Left ventricle myocardium inferior (tissue), 1 donor: ENCODE results near the gene RIC8A. TPM values are rescaled to one million over a fixed set of nuclear protein-coding genes. Genes with fewer than 3 reads are reported as not detected.
A peak's percentile ranks its signal among the peaks of the same experiment; 100 is the strongest.

Source experiments
- DNase-seq: peaks from one replicate; pipeline ENCODE4 v3.0.0-alpha.2; 2020
- H3K27ac ChIP-seq: fragments of 200-600 bp; replicated peaks from 2 replicates; pipeline ENCODE4 v1.8.0; 2021
- H3K27me3 ChIP-seq: fragments of 200-600 bp; 2 replicates; pipeline ENCODE4 v1.8.0; 2021; ENCODE audit warnings: low read depth
- H3K36me3 ChIP-seq: fragments of 200-600 bp; 2 replicates; pipeline ENCODE4 v1.8.0; 2021
- H3K4me1 ChIP-seq: fragments of 200-600 bp; 2 replicates; pipeline ENCODE4 v1.8.0; 2021
- H3K4me3 ChIP-seq: fragments of 200-600 bp; 2 replicates; pipeline ENCODE4 v1.8.0; 2021; ENCODE audit warnings: mild to moderate bottlenecking, moderate library complexity
- H3K9me3 ChIP-seq: fragments of 200-600 bp; replicated peaks from 2 replicates; pipeline ENCODE4 v1.8.0; 2021
- intact Hi-C: fragments of 100-400 bp; cut with micrococcal nuclease; formaldehyde crosslinking; loops from one replicate; pipeline ENCODE4 v1.11.0; 2022
- total RNA-seq: library from RNA; stranded (reverse); fragmentation: NEBNext Ultra II Directional; extraction: Animal tissue kit (Norgen Biotek cat#: 25700); gene quantifications from one replicate; pipeline ENCODE4 v1.2.1, GENCODE V29; 2021
- TF ChIP-seq, protein P1 (sequence below): fragments of 200-600 bp; IDR thresholded peaks from 2 replicates; pipeline ENCODE4 v1.8.0; 2021; ENCODE audit warnings: antibody characterized with exemption, mild to moderate bottlenecking, borderline replicate concordance
- donor health status: DM: no; HTN: yes; CAD: no; lungs with severe emphysema.

The RIC8A gene
- total RNA-seq, 1 donor from 2014 or later = 46.1 TPM

DNA sequence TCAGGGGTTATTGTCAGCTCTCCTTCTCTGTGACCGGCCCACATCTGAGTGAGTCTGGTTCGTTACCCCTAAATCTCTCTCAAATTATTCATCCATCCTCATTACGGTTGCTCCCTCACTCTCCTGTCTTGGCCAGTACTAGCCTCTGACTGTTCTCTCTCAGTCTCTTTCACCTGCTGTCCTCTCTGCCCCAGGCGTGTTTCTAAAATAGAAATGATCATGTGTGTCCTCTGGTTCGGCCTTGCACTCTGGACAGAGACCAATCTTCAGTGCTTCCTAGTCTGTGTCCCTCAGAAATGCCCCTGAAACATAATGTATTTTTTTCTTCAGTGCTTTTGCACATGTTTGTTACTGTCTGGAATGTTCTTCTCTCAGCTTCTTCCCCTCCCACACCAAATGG lies 34.1 kb downstream of the RIC8A start:
- TF ChIP-seq, protein P1, sequence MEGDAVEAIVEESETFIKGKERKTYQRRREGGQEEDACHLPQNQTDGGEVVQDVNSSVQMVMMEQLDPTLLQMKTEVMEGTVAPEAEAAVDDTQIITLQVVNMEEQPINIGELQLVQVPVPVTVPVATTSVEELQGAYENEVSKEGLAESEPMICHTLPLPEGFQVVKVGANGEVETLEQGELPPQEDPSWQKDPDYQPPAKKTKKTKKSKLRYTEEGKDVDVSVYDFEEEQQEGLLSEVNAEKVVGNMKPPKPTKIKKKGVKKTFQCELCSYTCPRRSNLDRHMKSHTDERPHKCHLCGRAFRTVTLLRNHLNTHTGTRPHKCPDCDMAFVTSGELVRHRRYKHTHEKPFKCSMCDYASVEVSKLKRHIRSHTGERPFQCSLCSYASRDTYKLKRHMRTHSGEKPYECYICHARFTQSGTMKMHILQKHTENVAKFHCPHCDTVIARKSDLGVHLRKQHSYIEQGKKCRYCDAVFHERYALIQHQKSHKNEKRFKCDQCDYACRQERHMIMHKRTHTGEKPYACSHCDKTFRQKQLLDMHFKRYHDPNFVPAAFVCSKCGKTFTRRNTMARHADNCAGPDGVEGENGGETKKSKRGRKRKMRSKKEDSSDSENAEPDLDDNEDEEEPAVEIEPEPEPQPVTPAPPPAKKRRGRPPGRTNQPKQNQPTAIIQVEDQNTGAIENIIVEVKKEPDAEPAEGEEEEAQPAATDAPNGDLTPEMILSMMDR = no peak
- peak overlapping the region; percentile 86 for H3K27ac ChIP-seq

GRCh38 chr11:244376-244775 lies 36.9 kb downstream of the RIC8A start:
- Histone ChIP-seq H3K4me1 (peaks cover 21% of the 10 kb centered on the region), H3K9me3 (no peaks in the 10 kb centered on the region), H3K36me3 (peaks cover 82% of the 10 kb centered on the region), H3K27ac (no peak overlapping the region), H3K4me3 (no peak overlapping the region), H3K27me3 (no peaks in the 10 kb centered on the region)
- no peak for DNase-seq
- TF ChIP-seq, protein P1 = no peak
- intact Hi-C loops = no loop called here

More for the DNA sequence above, 34.1 kb downstream of the RIC8A start:
- no peak for DNase-seq
- Histone ChIP-seq H3K4me1 (peaks cover 47% of the 10 kb centered on the region), H3K36me3 (peaks cover 61% of the 10 kb centered on the region), H3K9me3 (no peaks in the 10 kb centered on the region), H3K4me3 (peak overlapping the region; percentile 15), H3K27me3 (no peaks in the 10 kb centered on the region)
- intact Hi-C loops = no loop called here

DNA sequence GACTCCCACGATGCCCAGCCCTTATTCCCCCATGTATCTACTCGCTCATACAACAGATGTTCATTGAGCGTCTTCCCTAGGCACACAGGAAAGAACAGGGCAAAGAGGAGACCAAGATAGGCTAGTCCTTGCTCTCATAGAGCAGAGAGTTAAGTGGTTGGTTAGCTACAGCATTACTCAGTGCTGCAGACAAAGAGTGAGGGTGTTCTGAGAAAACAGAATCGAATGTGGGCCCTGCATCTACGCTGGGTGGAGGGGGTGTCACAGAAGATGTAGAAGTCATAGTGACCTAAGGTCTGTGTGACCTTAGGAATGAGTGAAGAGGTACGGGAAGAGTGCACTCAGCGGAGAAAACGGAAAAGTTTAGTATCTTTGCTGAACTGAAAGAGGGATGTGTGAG lies 41.6 kb downstream of the RIC8A start:
- no peaks in the 10 kb centered on the region for H3K4me1 ChIP-seq
- H3K27ac ChIP-seq = no peak overlapping the region
- H3K4me3 ChIP-seq = no peak overlapping the region
- no peak for DNase-seq
- intact Hi-C loops = no loop called here
- H3K9me3 ChIP-seq = no peaks in the 10 kb centered on the region
- H3K27me3 ChIP-seq = no peaks in the 10 kb centered on the region
- H3K36me3 ChIP-seq = peaks cover 98% of the 10 kb centered on the region
- TF ChIP-seq, protein P1 = no peak

DNA sequence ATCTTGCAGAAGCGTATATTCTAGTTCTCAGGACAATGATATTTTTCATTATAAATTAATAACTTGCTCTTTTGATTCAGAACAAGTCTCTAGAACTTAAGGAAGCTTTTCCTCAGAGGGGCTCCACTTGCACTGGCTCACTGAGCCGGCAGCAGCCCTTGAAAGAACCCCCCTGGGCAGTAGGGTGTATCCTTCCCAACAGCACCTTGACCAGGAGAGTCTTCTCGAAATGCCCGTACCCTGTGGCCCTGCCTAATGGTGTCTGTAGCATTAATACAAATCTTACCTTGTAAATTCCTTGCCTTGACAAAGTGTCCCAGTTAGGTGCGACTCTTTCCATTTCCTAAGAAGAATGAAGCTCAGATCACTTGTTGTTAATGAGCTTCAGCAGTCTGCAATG lies 42.8 kb downstream of the RIC8A start:
- DNase-seq = no peak
- intact Hi-C loops = no loop called here
- no peak overlapping the region for H3K27ac ChIP-seq
- peaks cover 86% of the 10 kb centered on the region for H3K36me3 ChIP-seq
- no peaks in the 10 kb centered on the region for H3K27me3 ChIP-seq
- H3K4me1 ChIP-seq = no peaks in the 10 kb centered on the region
- H3K9me3 ChIP-seq = no peaks in the 10 kb centered on the region
- TF ChIP-seq, protein P1 = no peak
- H3K4me3 ChIP-seq = no peak overlapping the region

DNA sequence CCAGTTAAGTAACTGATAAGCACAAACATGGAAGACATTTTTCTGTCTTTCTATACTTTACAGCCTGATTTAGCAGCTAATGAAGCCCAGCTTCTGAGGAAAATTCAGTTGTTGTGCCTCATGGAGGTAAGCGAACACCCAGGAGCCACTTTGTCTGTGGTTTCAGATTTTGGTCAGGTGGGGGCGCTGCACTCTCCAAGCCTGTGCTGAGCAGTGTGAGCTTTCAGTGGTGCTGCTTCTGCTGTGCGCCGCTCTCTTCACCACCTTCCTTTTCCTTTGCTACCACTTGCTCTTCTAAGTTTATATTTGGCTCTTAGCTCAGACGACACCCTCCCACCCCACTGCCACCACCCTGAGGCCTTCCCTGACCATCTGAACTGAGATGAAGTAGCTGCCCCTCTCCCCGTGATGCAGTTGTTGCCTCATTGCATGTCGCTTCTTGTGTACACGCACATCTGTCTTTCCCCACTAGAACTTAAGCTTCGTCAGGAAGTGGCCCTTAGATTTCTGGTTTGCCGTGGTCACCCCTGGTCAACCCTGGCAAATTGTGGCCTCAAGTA lies 43.3 kb downstream of the RIC8A start:
- H3K27ac ChIP-seq = no peak overlapping the region
- TF ChIP-seq, protein P1 = peak; percentile 66
- H3K4me1 ChIP-seq = no peaks in the 10 kb centered on the region
- no peaks in the 10 kb centered on the region for H3K27me3 ChIP-seq
- no peaks in the 10 kb centered on the region for H3K9me3 ChIP-seq
- H3K36me3 ChIP-seq = peaks cover 83% of the 10 kb centered on the region
- peak; percentile 57 for DNase-seq
- intact Hi-C loops = no loop called here
- no peak overlapping the region for H3K4me3 ChIP-seq
